VCaP (cell line): ENCODE measurements around the gene FXYD3.

Source experiments
- H3K27ac ChIP-seq: fragments of 450-650 bp; 2 replicates; pipeline ENCODE4 v1.5.1; 2017
- CTCF ChIP-seq: fragments of 450-650 bp; conservative IDR thresholded peaks from 2 replicates; pipeline ENCODE4 v1.5.1; 2017; ENCODE audit warnings: mild to moderate bottlenecking, moderate library complexity

Gene FXYD3

GRCh38 chr19:35157431-35157830, 41.8 kb downstream of the FXYD3 start:
- no peak overlapping the region for H3K27ac ChIP-seq
- TF ChIP-seq CTCF: no peak

GRCh38 chr19:35159606-35160005, 44.0 kb downstream of the FXYD3 start:
- no peak for TF ChIP-seq CTCF
- no peak overlapping the region for H3K27ac ChIP-seq

- H3K27ac ChIP-seq: no peak overlapping the region
- TF ChIP-seq CTCF: no peak
These were observed 45.2 kb downstream of the FXYD3 start for GRCh38 chr19:35160629-35161433.

GRCh38 chr19:35161434-35161743, 45.8 kb downstream of the FXYD3 start:
- no peak for TF ChIP-seq CTCF
- no peak overlapping the region for H3K27ac ChIP-seq

- TF ChIP-seq CTCF: no peak
These were observed 47.1 kb downstream of the FXYD3 start for GRCh38 chr19:35162471-35163326.

GRCh38 chr19:35164418-35164817, 48.8 kb downstream of the FXYD3 start:
- TF ChIP-seq CTCF: no peak
- H3K27ac ChIP-seq: no peak overlapping the region

More at GRCh38 chr19:35162471-35163326, 47.1 kb downstream of the FXYD3 start:
- H3K27ac ChIP-seq: no peak overlapping the region

GRCh38 chr19:35165200-35166058, 49.8 kb downstream of the FXYD3 start:
- TF ChIP-seq CTCF: no peak
- H3K27ac ChIP-seq: no peak overlapping the region
